Breast epithelium (tissue), 3 donors: ENCODE data around the gene RHEB.

Experiments used
- POLR2AphosphoS5 ChIP-seq, 3 donors: sonication (generic); formaldehyde crosslinking; IDR thresholded peaks; one replicate each; pipeline ENCODE4 v1.6.1; 2017; ENCODE audit warnings: antibody characterized with exemption in 3 of 3
- TF ChIP-seq, protein P1 (sequence below), 3 donors: fragments of 450-650 bp; IDR thresholded peaks; one replicate each; pipeline ENCODE4 v1.5.1; 2016 to 2017; ENCODE audit warnings: antibody characterized with exemption in 3 of 3, mild to moderate bottlenecking in 3 of 3, moderate library complexity in 3 of 3

DNA sequence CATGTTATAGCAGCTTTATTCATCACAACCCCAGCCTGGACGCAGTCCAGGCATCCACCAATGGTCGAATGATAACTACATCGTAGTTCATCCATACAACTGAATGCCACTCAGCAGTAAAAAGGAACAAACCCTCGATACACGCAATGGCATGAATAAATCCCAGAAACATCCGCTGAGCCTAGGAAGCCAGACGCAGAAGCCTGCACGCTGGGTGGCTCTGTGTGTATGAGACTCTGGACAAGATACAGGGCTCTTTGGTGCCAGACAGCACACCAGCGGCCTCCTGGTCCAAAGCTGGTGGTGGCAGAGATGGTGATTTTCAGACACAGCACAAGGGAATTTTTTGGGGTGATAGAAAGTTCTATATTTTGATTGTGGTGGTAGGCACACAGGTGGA is 69.7 kb downstream of the RHEB start:
- TF ChIP-seq, protein P1, sequence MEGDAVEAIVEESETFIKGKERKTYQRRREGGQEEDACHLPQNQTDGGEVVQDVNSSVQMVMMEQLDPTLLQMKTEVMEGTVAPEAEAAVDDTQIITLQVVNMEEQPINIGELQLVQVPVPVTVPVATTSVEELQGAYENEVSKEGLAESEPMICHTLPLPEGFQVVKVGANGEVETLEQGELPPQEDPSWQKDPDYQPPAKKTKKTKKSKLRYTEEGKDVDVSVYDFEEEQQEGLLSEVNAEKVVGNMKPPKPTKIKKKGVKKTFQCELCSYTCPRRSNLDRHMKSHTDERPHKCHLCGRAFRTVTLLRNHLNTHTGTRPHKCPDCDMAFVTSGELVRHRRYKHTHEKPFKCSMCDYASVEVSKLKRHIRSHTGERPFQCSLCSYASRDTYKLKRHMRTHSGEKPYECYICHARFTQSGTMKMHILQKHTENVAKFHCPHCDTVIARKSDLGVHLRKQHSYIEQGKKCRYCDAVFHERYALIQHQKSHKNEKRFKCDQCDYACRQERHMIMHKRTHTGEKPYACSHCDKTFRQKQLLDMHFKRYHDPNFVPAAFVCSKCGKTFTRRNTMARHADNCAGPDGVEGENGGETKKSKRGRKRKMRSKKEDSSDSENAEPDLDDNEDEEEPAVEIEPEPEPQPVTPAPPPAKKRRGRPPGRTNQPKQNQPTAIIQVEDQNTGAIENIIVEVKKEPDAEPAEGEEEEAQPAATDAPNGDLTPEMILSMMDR (IDR thresholded peaks at IDR 0.05) = no peak
- TF ChIP-seq POLR2AphosphoS5 (IDR thresholded peaks at IDR 0.05) = no peak
